ENCODE measurements around the gene TMEM53.

DNA sequence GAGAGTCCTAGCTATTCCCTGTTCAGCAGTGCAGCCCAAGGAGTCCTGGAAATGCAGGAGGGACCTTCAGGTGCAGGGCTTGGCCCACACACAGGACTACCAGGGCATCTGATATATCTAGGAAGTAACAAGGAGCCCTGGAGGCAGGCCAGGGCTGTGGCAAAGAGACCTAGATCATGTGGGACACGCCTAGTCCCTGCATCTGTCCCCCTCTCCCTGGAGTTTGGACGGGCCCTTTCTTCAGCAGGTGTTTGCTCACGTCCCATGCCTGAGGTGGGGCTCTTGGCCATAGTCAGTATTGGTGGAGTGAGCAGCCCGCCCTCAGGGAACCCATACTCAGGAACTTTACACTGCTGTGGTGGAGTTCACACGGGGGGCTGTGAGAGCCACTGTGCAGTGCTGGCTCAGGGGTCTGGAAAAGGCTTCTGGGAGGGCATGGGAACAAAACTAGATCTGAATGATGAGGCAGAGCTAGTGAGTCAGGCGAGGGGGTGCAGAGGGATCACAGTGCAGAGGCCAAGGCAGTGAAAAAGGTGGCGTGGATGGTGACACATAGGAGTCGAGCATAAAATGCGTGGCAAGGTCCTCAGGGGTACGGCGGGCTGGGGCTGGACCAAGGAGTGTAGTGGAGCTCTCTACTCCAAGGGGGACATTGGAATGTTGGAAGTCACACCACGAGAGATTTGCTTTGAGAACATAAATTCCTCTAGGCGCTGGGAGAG is 25.6 kb downstream of the TMEM53 start:
- TF ChIP-seq, protein P1, sequence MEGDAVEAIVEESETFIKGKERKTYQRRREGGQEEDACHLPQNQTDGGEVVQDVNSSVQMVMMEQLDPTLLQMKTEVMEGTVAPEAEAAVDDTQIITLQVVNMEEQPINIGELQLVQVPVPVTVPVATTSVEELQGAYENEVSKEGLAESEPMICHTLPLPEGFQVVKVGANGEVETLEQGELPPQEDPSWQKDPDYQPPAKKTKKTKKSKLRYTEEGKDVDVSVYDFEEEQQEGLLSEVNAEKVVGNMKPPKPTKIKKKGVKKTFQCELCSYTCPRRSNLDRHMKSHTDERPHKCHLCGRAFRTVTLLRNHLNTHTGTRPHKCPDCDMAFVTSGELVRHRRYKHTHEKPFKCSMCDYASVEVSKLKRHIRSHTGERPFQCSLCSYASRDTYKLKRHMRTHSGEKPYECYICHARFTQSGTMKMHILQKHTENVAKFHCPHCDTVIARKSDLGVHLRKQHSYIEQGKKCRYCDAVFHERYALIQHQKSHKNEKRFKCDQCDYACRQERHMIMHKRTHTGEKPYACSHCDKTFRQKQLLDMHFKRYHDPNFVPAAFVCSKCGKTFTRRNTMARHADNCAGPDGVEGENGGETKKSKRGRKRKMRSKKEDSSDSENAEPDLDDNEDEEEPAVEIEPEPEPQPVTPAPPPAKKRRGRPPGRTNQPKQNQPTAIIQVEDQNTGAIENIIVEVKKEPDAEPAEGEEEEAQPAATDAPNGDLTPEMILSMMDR (IDR thresholded peaks at IDR 0.05; ENCODE audit: low read length) = no peak
- no peak for TF ChIP-seq EZH2 (optimal IDR thresholded peaks at IDR 0.05; ENCODE audit: low read depth, low read length)

Measured in MM.1S (cell line).